DMS 273 (cell line): ENCODE data around the gene CPEB3.

Source experiments
- DNase-seq: peaks from one replicate; lab custom pipeline; 2025; ENCODE audit not compliant: unreplicated experiment; lab: John Stamatoyannopoulos, UW

Gene CPEB3

DNA sequence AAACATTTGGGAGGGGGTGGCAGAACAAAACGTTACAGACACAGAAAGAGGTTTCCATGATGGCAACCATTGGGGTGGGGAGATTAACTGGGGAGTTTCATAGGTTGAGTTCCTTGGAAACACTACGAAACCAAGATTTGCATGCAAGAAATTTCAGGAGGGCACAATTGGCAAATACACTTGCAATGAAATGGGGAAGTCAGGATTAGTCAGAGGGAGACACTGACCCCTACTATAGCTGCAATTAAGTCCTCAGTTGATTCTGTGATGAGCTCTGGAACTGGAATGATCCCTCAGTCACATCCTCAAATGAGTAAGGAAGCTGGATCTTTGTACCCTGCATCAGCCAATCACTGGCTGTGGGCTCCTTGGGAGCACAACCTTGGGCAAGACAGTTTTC is 22.1 kb downstream of the CPEB3 start:
- no peak for DNase-seq

DNA sequence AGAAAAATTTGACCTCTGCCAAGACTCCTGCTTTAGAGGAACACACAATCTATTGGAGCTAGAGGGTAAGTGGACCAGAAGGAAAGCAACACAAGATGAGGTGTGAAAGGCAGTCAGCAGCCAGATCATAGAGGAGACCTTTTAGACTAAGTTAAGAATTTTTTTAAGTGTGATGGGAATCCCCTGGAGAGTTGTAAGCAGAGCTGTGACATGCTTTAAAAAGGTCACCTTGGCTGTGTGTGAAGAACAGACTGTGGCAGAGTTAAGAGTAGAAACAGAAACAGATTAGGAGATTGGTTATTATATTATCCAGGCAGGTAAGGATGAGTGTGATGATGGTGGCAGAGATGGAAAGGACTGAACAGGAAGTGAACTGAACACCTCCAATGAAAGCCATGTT is 23.5 kb downstream of the CPEB3 start:
- DNase-seq: no peak

DNA sequence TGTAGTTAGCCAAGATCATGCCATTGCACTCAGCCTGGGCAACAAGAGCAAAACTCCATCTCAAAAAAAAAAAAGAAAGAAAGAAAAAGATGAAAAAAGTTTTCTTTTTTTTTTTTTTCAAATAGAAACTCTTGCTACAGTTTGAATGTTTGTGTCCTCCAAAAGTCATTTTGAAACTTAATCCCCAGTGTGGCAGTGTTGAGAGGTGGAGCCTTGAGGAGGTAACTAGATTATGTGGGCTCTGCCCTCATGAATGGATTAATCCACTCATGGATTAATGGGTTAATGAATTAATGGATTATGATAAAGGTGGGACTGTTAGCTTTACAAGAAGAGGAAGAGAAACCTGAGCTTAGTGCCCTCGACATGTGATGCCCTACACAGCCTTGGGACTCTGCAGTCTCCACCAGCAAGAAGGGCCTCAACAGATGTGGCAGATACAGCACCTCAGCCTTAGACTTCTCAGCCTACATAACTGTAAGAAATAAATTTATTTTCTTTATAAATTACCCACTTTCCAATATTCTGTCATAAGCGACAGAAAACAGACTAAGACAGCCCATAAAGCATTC is 25.1 kb downstream of the CPEB3 start:
- DNase-seq: no peak

DNA sequence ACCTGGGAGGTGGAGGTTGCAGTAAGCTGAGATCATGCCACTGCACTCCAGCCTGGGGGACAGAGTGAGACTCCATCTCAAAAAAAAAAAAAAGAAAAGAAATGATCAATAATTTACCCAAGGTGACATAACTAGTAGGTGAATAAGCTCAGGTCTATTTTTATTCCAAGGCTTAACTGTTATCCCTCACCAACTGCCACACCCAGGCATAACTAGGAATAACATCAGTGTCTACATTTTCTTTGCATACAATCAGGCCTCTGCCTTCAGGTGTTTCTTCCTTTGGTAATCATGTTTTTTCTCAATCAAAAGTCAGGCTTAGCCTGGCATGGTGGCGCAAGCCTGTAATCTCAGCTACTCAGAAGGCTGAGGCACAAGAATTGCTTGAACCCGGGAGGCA is 26.6 kb downstream of the CPEB3 start:
- no peak for DNase-seq

DNA sequence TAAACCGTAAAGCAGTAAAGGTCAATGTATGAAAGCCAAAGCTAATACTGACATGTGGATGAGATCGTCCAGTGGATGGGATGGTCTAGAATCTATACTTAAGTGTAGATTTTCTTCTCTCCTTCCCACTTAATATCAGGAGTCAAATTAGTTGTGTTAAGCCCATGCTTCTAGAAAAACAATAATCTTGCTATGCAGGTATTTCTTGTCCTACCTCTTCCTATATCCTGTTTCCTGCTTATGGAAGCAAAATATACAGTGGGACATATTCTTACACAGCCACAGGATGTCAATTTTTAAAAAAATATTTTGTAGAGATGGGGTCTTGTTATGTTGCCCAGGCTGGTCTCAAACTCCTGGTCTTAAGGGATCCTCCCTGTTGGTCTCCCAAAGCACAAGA is 27.5 kb downstream of the CPEB3 start:
- DNase-seq: no peak

DNA sequence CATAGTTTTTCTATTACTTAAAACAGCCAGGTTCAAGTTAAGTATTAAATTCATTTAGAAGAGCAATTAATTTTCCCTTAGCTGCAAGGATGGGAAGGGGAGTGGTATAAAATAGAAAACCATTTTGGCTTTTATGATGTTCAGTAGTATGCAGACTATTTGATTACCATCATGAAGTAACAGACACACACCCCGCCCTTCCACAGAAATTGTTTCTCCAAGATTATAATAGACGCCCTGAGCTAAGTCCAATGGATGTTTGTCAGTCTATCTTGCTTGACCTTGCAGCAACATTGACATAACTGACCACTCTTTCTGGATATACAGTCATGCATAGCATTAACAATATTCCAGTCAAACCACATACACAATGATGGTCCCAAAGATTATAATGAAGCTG is 42.3 kb downstream of the CPEB3 start:
- DNase-seq: no peak

DNA sequence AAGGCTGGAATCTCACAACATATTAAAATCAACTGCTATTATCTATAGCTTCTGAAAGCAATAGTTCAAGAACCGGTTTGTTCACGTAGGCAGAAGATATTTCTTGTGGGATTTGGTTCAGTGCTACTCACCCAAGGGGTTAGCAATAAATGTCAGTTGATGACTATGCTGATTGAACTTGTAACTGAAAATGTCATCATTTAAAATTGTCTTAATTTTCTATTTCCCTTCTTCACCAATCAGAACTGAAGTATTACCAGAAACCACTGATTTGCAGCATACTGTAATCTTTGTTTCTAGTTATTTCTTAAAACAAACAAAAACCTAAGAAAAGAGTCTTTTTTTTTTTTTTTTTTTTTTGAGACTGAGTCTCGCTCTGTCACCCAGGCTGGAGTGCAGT is 46.1 kb downstream of the CPEB3 start:
- no peak for DNase-seq

DNA sequence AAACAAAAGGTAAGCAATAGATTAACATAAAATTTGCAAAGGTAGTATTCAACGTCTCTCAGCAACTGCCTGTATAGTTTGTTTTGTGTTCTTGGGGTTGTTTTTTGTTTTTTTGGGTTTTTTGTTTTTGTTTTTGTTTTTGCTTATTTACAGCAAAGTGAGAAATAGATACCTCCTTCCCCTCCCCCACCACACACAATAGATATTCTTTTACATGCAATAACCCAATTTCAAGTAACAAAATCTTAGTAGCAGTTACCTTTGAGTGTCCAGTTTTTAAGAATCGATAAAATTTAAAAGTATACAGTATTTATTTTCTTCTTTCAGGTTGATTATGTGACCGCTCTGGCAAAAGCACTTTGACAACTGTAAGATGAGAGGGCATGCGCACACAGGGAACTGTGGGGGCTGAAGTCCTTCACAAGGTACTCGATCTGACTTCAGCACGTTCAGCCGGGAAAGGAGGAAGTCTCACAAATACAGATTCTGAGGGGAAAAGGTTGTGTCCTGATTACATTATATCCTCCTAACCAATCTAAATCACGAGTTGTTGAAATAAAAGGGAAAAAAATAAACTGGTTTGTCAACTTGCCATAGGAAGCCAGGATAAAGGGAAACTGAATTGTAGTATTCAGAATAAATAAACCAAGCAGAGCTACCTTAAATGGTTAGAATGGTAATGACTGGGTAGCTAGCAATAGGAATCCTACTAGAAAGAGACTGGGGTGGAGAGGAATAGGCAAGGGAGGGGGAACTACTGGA is 47.8 kb downstream of the CPEB3 start:
- peak; percentile 72 for DNase-seq

DNA sequence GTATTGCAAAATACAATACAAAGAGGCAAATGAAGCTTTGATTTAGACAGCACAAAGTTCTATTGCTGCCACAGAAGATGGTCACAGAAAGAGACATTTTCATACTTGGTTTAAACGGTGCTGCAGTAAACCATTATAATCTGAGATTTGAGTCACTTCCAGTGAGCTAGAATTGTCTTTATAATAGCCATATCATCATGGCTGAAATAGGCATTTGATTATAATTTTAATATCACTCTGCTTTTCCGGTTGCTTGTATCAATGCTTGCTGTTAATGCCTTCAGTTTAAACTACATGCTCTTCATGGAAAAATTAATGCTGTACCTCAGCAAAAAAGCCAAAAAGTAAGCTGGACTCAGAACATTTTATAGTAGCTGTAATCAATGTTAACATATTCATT is 48.5 kb downstream of the CPEB3 start:
- DNase-seq: no peak

DNA sequence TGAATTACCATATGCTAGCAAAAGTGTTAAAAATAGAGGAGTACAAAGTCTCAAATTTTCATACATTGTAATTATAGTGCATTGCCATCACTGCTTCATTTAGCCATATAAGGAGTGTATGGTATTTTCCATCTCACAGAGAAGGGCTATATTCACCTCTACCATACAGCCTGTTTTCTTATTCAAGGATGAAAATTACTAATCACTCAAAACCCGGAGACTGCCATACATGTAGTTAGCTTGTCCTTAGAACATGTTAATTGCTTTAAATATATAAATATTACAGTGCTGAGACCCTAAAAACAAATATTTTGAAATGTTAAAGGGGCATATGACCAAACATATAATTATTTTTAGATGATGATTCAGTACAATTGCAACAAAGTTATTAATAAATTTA is 49.4 kb downstream of the CPEB3 start:
- DNase-seq: no peak

DNA sequence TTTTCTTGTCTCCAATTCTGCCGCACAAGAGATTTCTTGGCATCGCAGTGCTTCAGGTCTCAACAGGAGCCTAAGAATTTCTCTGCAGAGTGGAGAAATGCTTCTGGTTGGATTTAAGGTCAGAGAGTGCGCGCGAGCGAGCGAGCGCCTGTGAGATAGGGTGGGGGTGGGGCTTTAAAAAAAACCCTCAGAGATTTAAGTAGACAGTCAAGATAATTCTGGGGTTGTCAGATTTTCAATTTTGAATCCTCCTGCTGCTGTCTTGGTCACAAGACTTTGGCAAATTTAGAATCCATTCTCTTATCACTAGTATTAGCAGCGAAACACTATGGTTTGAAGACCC is 49.7 kb downstream of the CPEB3 start:
- DNase-seq: peak; percentile 36

DNA sequence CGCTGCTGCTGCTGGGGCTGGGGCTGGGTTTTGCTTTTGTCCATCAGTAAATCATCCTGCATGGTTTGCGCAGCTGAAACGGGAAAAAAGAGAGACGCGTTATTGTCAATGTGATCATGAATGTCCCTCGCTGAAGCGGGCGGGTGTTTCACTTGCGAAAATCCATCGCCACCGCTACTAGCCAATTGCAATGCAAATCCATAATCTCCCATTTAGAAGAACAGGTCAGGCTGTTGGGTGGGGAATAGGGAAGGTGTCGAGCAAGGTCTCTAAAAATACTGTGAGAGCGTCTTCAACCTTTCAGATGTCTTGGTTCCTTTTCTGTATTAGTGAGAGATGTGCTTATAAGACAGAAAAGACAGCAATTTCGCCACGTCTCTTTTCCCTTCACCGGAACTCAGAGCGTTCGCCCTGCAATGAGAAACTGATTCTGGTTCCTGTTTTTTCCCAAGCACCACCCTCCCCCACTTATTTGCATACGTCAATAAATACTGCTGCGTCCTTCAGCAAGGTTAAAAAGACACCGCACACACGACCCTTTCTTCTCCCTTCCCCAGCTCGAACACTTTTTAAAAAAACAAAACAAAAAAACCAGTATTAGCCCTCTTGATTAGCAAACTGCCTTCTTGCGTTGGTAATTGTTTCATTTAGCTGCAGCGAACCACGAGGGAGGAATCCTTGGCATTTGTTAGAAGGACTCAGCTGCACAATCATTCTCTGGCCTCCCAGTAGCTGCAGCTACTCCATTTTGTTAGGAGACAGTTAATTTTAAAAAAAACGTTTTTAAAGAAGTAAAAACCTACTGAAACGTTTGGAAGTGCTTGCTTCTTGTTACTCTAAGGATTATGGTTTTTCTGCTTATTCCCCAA is 50.4 kb downstream of the CPEB3 start:
- DNase-seq: peak; percentile 76

DNA sequence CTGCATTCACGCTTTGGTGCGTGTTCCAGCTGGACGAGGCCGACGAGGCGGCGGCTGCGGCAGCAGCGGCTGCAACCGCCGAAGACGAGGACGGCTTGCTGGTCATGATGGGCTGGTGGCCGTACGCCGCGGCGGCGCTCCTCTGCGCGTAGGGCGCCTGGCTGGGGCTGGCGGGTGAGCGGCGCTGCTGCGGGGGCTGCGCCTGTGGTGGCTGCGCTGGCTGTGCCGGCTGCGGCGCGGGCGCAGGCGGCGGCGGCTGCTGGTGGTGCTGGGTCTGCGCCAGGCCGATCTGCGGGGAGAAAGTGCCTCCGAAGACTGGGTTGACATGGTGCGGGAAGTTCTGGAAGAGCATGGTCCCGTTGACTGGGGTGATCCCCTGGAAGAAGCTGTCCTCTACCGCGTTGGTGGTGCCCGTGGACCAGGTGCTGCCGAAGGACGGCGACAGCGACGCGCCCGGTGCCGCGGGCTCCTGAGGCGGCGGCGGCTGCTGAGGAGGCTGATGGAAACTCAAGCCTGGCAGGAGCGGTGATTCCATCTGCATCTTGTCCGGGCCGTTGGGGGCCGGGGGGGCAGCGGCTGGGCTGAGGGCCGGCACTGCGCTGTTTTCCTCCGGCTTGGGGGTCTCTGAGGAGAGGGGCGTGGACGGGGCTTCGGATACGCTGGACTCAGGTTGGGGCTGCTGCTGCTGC is 51.1 kb downstream of the CPEB3 start:
- DNase-seq: peak; percentile 65

DNA sequence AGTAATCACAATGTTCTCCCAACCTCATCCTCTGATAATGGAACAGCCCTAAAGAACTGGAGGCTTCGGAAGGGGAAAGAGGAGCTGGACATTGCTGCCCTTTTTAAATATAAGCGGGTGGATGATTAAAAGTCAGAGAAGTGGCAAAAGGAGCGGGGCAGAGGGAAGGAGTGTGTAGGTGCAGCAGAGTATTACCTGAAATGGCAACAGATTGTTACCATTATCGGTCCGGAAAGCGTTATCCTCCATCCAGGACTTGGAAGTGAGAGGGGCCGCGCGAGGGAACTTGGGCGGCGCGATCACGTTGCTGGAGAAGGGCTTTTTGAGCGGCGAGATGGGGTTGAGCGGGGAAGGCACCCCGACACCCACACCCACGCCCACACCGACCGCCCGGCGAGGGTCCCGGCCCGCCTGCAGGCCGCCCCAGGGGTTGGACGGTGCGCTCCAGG is 51.7 kb downstream of the CPEB3 start:
- no peak for DNase-seq

DNA sequence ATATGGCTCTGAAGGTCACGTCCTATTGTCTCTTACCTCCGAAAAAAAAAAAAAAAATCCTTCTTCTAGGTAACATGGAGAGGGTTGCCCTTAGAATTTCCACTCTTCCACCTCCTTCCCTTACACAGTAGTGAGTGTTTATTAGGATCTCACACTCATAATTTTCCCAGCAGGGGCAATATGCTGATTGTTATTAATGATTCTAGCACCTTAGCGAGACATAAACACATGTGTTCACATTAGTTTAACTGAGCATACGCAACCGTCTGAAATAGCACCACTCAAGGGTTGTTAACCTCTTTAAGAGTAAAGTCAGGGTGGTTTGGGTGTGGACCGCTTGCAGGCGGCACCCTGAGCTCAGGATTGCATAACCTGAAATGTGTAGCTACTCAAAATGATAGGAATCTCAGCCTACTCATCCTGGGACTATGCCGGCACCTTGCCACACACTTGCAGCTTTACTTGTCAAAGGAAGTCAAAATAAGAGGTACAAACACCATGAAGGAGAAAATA is 52.2 kb downstream of the CPEB3 start:
- peak; percentile 0 for DNase-seq

DNA sequence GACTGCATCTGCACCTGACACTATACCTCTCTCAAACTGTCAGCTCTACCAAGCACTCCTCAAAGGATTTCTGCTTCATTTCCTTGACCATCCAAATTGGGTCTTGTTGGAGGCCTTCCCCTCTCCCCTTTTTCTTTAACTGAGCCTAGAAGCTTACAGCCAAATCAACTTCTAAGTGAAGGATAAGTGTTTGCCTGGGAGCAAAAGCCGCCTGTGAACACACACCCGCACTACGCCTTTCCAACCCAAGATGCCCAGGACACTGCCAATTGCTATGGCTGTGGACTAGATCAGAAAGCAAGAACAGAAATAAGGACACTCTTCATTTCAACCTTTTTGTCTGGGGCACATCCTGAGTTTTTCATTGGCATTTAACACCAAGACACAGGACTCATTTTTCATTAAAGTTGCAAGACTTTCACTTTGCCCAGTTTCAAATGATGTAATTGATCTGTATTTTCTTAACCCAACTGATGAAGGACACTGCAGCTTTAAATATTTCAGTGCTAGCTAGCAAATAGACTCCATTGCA is 52.8 kb downstream of the CPEB3 start:
- DNase-seq: no peak

DNA sequence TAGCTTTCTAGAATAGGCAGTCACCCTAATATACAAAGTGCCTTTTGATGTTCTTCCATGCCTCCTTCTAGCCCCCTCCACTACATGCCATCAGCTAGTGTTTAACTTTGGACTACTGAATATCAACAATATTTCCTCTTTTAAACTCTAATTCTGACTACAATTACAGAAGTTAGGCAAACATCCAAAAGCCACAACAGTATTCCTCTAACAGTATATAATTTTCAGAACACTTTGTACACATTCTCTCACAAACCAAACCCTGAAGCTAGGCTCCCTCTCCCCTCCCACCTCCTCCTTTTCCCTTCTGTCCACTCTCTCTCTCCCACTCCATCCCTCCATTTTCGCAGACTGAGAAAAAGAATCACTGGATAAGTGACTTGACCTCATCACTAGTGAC is 59.7 kb downstream of the CPEB3 start:
- no peak for DNase-seq

DNA sequence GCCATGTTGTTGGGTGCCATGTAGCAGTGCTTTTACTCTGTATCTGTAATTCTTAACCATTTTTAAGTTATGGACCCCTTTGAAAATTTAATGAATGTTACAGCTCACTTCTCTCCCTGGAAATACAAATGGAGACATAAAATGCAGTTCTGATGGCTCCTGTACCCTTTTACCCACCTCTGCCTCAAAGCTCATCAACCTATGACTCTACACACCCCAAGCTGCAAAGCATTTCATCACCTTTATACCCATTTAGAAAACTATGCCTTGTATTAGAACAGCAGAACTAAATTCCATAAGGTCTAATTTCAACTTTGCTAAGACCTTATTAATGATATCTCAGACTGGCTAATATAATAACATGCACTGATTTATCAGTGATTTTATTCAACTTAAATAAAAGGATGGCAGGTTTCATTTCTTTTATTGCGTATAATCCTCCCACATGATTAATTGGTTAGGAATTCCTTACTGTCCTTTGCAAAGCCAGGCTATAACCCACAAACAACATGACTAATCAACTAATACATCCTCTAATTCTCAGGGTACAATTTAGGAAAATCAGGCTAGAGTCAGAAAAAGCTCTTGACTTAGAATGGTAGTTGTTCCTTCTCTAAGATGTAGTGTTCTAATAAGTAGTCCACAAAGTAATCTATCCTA is 68.1 kb downstream of the CPEB3 start:
- no peak for DNase-seq

DNA sequence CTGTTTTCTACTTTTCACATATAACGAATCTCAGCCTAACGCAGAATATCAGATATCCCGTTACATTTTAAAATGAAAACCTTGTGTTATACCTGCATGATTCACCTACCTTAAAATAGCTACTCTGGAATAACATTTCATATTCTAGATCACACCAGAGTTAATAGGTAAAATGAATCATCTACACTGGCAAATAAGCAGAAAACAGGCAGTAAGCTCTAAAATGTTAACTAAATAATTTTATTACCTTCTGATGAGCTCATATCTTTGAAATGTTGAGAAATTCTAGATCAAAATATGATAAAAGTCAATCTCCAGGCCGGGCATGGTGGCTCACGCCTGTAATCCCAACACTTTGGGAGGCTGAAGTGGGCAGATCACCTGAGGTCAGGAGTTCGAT is 71.3 kb downstream of the CPEB3 start:
- no peak for DNase-seq

DNA sequence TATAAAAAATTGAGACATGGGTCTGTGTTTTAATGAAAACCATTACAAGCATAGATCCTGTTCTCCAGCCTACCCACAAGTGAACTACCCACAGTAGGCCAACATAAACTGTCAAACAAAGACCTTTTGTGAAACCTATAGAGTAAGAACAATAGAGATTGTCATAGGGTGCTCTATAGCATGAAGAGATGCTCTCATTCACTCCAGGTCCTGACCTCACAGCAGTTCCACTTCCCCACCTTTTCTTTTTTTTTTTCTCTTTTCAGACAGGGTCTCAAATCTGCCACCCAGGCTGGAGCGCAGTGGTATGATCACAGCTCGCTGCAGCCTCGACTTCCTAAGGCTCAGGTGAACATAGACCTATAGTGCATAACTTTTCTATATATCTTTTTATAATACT is 72.3 kb downstream of the CPEB3 start:
- DNase-seq: no peak

DNA sequence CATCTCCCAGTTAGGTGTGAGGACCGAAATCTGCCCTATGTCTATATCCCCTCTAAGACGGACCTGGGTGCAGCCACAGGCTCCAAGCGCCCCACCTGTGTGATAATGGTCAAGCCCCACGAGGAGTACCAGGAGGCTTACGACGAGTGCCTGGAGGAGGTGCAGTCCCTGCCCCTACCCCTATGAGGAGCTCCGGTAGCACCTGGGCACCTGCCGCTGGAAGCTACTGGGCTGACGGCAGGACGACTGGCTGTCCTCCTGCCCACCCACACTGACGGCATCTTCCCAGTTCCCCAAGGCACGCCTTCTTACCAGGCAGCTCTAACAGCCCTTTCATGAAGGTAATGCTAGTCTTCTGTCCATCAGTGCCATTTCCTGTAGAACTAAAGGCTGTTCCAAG is 74.3 kb downstream of the CPEB3 start:
- peak; percentile 2 for DNase-seq
